HG03378 (cell line): Measurements from ENCODE around the gene CRB2.

ENCODE experiments used
- ATAC-seq: cut with Tn5 transposase; IDR thresholded peaks from one replicate; pipeline ENCODE4 v1.9.1; 2021; ENCODE audit warnings: mild to moderate bottlenecking, moderate library complexity; ENCODE audit not compliant: unreplicated experiment

CRB2 gene

DNA sequence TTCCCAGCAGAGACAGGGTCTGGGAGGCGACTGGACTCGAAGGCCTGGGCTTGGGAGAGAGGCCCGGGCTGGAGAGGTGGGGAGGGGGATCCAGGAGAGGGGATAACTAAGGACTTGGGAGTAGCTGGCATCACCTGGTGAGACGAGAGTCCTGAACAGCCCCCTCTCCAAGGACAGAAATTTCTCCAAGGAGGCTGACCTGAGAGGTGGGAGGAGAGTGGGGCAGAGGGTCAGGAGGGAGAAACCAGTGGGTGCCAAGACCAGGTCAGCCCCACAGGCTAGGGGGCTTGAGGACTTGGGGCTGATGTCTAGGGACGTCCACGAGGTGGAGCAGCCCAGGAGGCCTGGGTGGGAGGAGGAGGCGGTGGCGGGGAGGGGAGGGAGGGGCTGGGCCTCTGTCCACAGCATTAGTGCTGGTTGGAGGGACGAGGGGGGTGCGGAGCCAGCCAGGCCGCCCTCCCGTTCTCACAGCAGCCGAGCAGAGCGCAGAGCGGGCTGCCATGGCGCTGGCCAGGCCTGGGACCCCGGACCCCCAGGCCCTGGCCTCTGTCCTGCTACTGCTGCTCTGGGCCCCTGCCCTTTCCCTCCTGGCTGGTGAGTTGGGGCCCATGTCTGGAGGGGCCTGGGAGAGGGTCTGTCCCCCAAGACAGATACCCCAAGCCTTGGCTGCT, at the start of gene CRB2:
CRB2 (plus strand) TSS at position 437 of the 671 bp plus-strand sequence; CDS start at position 501, 64 bp downstream.
- ATAC-seq: no peak

- ATAC-seq: no peak
These were observed 46.4 kb upstream of the CRB2 start for GRCh38 chr9:123309611-123310010.

DNA sequence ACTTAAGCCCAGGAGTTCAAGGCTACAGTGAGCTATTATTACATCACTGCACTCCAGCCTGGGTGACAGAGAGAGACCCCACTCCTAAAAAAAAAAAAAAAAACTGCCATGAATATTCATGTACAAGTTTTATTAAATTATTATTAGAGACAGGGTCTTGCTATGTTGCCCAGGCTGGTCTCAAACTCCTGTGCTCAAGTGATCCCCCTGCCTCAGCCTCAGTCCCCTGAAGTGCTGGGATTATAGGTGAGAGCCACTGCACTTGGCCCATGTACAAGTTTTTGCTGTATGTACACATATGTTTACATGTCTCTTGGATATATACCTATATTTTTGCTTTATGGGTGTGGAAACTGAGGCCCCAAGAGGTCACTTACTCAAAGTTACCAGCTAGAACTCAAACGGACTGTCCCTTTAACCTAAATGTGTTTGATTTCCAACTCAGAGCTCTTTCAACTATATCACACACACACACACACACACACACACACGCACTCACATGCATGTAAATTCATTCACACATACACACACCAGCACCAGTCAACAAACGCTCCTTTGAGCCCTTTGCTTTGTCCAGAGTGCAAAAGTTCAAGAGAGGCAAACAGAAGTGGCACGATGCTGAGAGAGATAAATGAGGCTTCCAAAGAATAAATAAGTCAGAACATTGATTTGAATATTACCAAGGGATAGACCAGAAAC, 45.3 kb upstream of the CRB2 start:
- ATAC-seq: no peak

GRCh38 chr9:123311250-123311752, 44.7 kb upstream of the CRB2 start:
- ATAC-seq: no peak

DNA sequence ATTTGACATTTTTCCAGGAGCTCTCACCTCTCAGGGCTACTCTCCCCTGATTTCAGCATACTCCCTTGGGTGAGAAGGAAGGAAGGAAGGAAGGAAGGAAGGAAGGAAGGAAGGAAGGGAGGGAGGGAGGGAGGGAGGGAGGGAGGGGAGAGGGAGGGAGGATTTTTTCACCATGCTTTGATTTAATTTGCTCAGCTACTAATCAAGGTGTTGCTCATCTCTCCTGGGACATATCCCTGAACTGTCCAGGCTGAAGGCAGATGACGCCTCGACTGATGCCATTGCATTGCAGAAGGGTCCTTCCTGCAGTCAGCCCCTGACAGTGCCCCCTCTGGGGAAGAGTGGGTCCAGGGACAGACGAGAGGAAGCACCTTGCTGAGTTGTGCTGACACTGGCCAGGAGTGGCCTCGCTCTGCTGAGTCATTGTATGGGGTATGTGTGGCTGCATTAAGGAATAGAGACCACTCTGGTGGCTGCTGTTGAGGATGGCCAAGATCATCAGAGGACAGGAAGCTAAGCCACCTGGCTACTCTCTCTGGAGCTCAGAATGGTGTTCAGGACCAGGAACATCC, 43.6 kb upstream of the CRB2 start:
- no peak for ATAC-seq

GRCh38 chr9:123314617-123315016, 41.4 kb upstream of the CRB2 start:
- ATAC-seq: no peak

DNA sequence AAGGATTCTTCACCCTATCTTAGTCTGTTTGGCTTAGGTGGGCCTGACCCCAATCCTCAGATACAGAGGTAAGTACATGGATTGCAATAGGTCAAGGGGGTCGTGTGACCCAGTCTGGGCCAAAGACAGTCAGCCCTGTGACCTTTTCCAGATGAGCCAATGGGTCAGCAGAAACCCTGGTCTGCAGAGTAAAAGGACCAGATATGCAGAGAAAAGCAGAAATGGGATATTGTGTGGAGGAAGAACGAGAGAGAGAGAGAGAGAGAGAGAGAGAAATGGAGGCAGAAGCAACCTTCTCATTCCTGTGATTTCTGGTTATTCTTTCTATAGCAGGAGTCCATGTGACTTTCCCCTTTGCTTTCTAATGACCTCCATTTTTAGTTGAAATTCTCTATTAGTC, 40.4 kb upstream of the CRB2 start:
- no peak for ATAC-seq

DNA sequence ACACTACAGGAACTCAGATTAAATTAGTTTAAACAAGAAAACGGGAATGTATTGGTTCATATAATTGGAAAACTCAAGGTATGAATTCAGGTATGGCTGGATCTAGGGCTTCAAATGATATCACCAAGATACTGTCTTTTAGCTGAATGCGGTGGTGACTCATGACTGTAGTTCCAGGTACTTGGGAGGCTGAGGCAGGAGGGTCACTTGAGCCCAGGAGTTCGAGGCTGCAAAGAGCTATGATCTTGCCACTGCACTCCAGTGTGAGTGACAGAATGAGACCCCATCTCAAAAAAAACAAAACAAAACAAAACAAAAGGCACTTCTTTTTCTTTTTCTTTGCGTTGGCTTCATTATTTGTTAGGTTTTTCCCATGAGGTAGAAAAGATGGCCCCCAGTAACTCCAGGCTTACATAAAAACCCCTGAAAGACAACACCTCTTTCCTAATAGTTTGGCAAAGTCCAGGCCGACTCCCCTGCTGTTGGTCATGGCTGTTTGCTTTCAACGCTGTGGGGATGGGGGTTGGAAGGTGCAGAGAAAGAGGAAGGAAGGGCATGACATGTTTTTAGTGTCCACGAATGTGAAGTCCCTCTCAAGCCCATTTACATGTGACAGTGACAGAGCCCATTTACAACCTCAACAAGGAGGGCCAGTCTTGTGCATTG, 39.8 kb upstream of the CRB2 start:
- no peak for ATAC-seq

DNA sequence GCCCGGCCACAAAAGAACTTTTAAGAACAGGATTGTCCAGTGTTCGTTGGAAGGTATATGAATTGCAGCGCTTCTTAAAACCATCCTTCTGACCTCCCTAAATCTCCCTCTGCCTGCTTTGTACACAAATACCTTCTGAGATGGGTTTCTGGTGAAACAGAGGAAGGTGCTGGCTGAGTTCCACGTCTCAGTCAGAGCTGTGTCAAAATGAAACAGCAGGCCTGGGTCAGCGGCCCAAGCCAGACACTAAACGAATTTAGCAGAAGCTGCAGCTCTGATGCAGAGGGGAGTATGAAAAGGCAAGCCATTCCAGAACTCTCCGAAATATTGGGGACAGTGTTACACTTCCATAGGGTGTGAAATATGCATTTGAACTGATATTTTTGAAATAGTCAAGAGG, 37.8 kb upstream of the CRB2 start:
- peak; percentile 64 for ATAC-seq

- no peak for ATAC-seq
These were observed 37.0 kb upstream of the CRB2 start for GRCh38 chr9:123318961-123319421.

- ATAC-seq: no peak
These were observed 36.3 kb upstream of the CRB2 start for GRCh38 chr9:123319541-123320339.

- no peak for ATAC-seq
These were observed 35.2 kb upstream of the CRB2 start for GRCh38 chr9:123320814-123321213.

DNA sequence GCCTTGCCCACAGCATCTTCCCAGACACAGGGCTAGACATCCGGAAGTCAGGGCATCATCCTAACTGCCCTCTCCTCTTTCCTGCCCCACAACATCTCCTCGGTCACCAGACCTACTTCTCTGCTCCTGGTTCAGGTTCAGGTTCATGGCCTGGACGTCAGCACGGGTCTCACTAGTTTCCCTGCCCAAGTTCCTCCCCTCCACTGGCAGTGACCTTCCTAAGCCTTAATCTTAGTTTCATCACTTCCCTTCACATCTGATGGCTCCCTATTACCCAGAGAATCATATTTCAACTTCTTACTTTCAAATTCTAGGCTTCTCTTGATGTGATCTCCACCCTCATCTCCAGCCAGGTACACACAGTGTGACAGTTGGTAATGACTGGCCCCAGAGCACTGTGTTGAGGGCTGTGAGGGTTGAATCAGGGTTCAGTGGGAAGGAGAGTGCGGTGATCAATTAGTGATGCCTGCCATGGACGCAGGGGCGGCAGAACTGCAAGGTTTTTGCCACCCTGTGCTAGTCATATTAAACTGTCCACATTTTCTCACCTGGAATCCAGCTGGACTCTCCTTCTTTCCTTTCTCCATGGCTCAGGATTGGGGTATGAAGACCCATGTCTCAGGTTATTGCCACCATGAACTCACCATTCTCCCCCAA, 34.3 kb upstream of the CRB2 start:
- no peak for ATAC-seq

GRCh38 chr9:123322273-123323195, 33.5 kb upstream of the CRB2 start:
- ATAC-seq: peak; percentile 54

GRCh38 chr9:123323196-123324013, 32.6 kb upstream of the CRB2 start:
- no peak for ATAC-seq

DNA sequence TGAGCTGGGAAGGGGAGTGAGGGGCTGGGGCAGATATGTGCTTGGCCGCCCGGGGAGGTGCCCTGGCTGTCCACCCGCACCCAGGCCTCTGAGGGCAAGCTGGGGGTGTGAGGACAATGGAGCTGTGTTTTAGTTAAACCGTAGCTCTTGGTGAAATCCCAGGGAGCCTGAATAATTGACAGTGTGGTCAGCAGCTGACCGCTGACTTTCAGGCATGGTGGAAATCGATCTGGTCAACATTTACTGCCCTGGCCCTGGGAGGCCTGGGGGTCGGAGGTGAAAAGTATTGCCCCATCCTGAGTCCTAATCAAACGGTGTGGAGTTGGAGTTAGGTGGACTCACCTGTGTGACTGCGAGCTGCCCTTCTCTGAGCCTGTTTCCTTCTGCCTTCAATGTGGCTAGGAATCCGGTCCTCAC, 31.2 kb upstream of the CRB2 start:
- no peak for ATAC-seq

- ATAC-seq: no peak
These were observed 29.8 kb upstream of the CRB2 start for GRCh38 chr9:123326187-123326586.

GRCh38 chr9:123326662-123327093, 29.3 kb upstream of the CRB2 start:
- ATAC-seq: peak; percentile 55
